ENCODE data around the gene MEIKIN.

MEIKIN gene

GRCh38 chr5:131945551-131946168, at the start of gene MEIKIN:
Gene MEIKIN (minus strand): TSS chr5:131945663. CDS start chr5:131945505, 158 bp downstream.
- H3K4me1 Mint-ChIP-seq (ENCODE audit: low read depth) = no peaks in the 10 kb centered on the region
- no peaks in the 10 kb centered on the region for H3K36me3 Mint-ChIP-seq (ENCODE audit: low read depth)
- H3K27me3 Mint-ChIP-seq (ENCODE audit: low read depth) = peaks cover 34% of the 10 kb centered on the region
- no peak within 1 kb of the TSS for H3K27ac Mint-ChIP-seq
- H3K4me3 Mint-ChIP-seq = no peak within 1 kb of the TSS
- no peaks in the 10 kb centered on the region for H3K9me3 Mint-ChIP-seq

GRCh38 chr5:131994533-131995226, 49.2 kb upstream of the MEIKIN start:
- peaks cover 3% of the 10 kb centered on the region for H3K36me3 Mint-ChIP-seq (ENCODE audit: low read depth)
- H3K27ac Mint-ChIP-seq = no peak overlapping the region
- peaks cover 15% of the 10 kb centered on the region for H3K4me1 Mint-ChIP-seq (ENCODE audit: low read depth)
- H3K4me3 Mint-ChIP-seq = no peak overlapping the region
- peaks cover 16% of the 10 kb centered on the region for H3K27me3 Mint-ChIP-seq (ENCODE audit: low read depth)
- no peaks in the 10 kb centered on the region for H3K9me3 Mint-ChIP-seq

- no peak overlapping the region for H3K27ac Mint-ChIP-seq
- H3K9me3 Mint-ChIP-seq = no peaks in the 10 kb centered on the region
- peaks cover 13% of the 10 kb centered on the region for H3K4me1 Mint-ChIP-seq (ENCODE audit: low read depth)
- no peak overlapping the region for H3K4me3 Mint-ChIP-seq
- H3K27me3 Mint-ChIP-seq (ENCODE audit: low read depth) = peaks cover 16% of the 10 kb centered on the region
- H3K36me3 Mint-ChIP-seq (ENCODE audit: low read depth) = peaks cover 3% of the 10 kb centered on the region
Measured at GRCh38 chr5:131994090-131994489, 48.6 kb upstream of the MEIKIN start.

- Mint-ChIP-seq H3K4me1 (ENCODE audit: low read depth) (peaks cover 9% of the 10 kb centered on the region), H3K27me3 (ENCODE audit: low read depth) (peaks cover 14% of the 10 kb centered on the region), H3K27ac (no peak overlapping the region), H3K4me3 (no peak overlapping the region), H3K36me3 (ENCODE audit: low read depth) (peaks cover 3% of the 10 kb centered on the region), H3K9me3 (no peaks in the 10 kb centered on the region)
Measured at GRCh38 chr5:131993676-131994075, 48.2 kb upstream of the MEIKIN start.

GRCh38 chr5:131992370-131992769, 46.9 kb upstream of the MEIKIN start:
- H3K27me3 Mint-ChIP-seq (ENCODE audit: low read depth) = peaks cover 12% of the 10 kb centered on the region
- no peaks in the 10 kb centered on the region for H3K9me3 Mint-ChIP-seq
- peaks cover 5% of the 10 kb centered on the region for H3K4me1 Mint-ChIP-seq (ENCODE audit: low read depth)
- H3K36me3 Mint-ChIP-seq (ENCODE audit: low read depth) = no peaks in the 10 kb centered on the region
- no peak overlapping the region for H3K4me3 Mint-ChIP-seq
- H3K27ac Mint-ChIP-seq = no peak overlapping the region

GRCh38 chr5:131991593-131992324, 46.3 kb upstream of the MEIKIN start:
- H3K4me3 Mint-ChIP-seq = no peak overlapping the region
- no peaks in the 10 kb centered on the region for H3K9me3 Mint-ChIP-seq
- peaks cover 12% of the 10 kb centered on the region for H3K27me3 Mint-ChIP-seq (ENCODE audit: low read depth)
- H3K4me1 Mint-ChIP-seq (ENCODE audit: low read depth) = peaks cover 2% of the 10 kb centered on the region
- H3K27ac Mint-ChIP-seq = no peak overlapping the region
- H3K36me3 Mint-ChIP-seq (ENCODE audit: low read depth) = no peaks in the 10 kb centered on the region

GRCh38 chr5:131990716-131991115, 45.3 kb upstream of the MEIKIN start:
- Mint-ChIP-seq H3K27ac (no peak overlapping the region), H3K4me1 (ENCODE audit: low read depth) (no peaks in the 10 kb centered on the region), H3K4me3 (no peak overlapping the region), H3K9me3 (no peaks in the 10 kb centered on the region), H3K36me3 (ENCODE audit: low read depth) (no peaks in the 10 kb centered on the region), H3K27me3 (ENCODE audit: low read depth) (peaks cover 12% of the 10 kb centered on the region)

GRCh38 chr5:131988601-131989000, 43.1 kb upstream of the MEIKIN start:
- no peaks in the 10 kb centered on the region for H3K36me3 Mint-ChIP-seq (ENCODE audit: low read depth)
- H3K4me3 Mint-ChIP-seq = no peak overlapping the region
- peaks cover 12% of the 10 kb centered on the region for H3K27me3 Mint-ChIP-seq (ENCODE audit: low read depth)
- no peaks in the 10 kb centered on the region for H3K9me3 Mint-ChIP-seq
- no peak overlapping the region for H3K27ac Mint-ChIP-seq
- H3K4me1 Mint-ChIP-seq (ENCODE audit: low read depth) = no peaks in the 10 kb centered on the region

- peaks cover 4% of the 10 kb centered on the region for H3K27me3 Mint-ChIP-seq (ENCODE audit: low read depth)
- H3K4me3 Mint-ChIP-seq = no peak overlapping the region
- H3K4me1 Mint-ChIP-seq (ENCODE audit: low read depth) = peaks cover 4% of the 10 kb centered on the region
- no peaks in the 10 kb centered on the region for H3K9me3 Mint-ChIP-seq
- H3K27ac Mint-ChIP-seq = no peak overlapping the region
- no peaks in the 10 kb centered on the region for H3K36me3 Mint-ChIP-seq (ENCODE audit: low read depth)
Measured at GRCh38 chr5:131987251-131987650, 41.8 kb upstream of the MEIKIN start.

GRCh38 chr5:131986161-131986912, 40.9 kb upstream of the MEIKIN start:
- H3K27me3 Mint-ChIP-seq (ENCODE audit: low read depth) = peaks cover 4% of the 10 kb centered on the region
- no peaks in the 10 kb centered on the region for H3K36me3 Mint-ChIP-seq (ENCODE audit: low read depth)
- no peak overlapping the region for H3K4me3 Mint-ChIP-seq
- H3K27ac Mint-ChIP-seq = no peak overlapping the region
- H3K4me1 Mint-ChIP-seq (ENCODE audit: low read depth) = peaks cover 4% of the 10 kb centered on the region
- H3K9me3 Mint-ChIP-seq = no peaks in the 10 kb centered on the region

- no peaks in the 10 kb centered on the region for H3K9me3 Mint-ChIP-seq
- H3K4me1 Mint-ChIP-seq (ENCODE audit: low read depth) = peaks cover 4% of the 10 kb centered on the region
- H3K36me3 Mint-ChIP-seq (ENCODE audit: low read depth) = no peaks in the 10 kb centered on the region
- H3K27ac Mint-ChIP-seq = no peak overlapping the region
- peaks cover 13% of the 10 kb centered on the region for H3K27me3 Mint-ChIP-seq (ENCODE audit: low read depth)
- H3K4me3 Mint-ChIP-seq = no peak overlapping the region
Measured at GRCh38 chr5:131984956-131985665, 39.6 kb upstream of the MEIKIN start.

- Mint-ChIP-seq H3K9me3 (no peaks in the 10 kb centered on the region), H3K4me3 (no peak overlapping the region), H3K36me3 (ENCODE audit: low read depth) (no peaks in the 10 kb centered on the region), H3K4me1 (ENCODE audit: low read depth) (peaks cover 4% of the 10 kb centered on the region), H3K27me3 (ENCODE audit: low read depth) (peaks cover 18% of the 10 kb centered on the region), H3K27ac (no peak overlapping the region)
Measured at GRCh38 chr5:131983244-131983771, 37.8 kb upstream of the MEIKIN start.

- Mint-ChIP-seq H3K4me1 (ENCODE audit: low read depth) (peaks cover 10% of the 10 kb centered on the region), H3K27ac (peak overlapping the region; percentile 22), H3K27me3 (ENCODE audit: low read depth) (peaks cover 25% of the 10 kb centered on the region), H3K4me3 (no peak overlapping the region), H3K9me3 (no peaks in the 10 kb centered on the region), H3K36me3 (ENCODE audit: low read depth) (peaks cover 3% of the 10 kb centered on the region)
Measured at GRCh38 chr5:131981516-131981915, 36.1 kb upstream of the MEIKIN start.

- no peaks in the 10 kb centered on the region for H3K9me3 Mint-ChIP-seq
- H3K4me3 Mint-ChIP-seq = no peak overlapping the region
- H3K4me1 Mint-ChIP-seq (ENCODE audit: low read depth) = peaks cover 14% of the 10 kb centered on the region
- peaks cover 25% of the 10 kb centered on the region for H3K27me3 Mint-ChIP-seq (ENCODE audit: low read depth)
- H3K36me3 Mint-ChIP-seq (ENCODE audit: low read depth) = peaks cover 3% of the 10 kb centered on the region
- H3K27ac Mint-ChIP-seq = no peak overlapping the region
Measured at GRCh38 chr5:131980696-131981095, 35.2 kb upstream of the MEIKIN start.

All from T-helper 1 cell treated with Interleukin-12 subunit alpha and Interleukin-12 subunit beta and Interleukin-4 antibody, amounts not matched to agents 30 μg/mL and 1 μg/mL, for 36 hours (primary cell).